RWPE1 (cell line): ENCODE data around the gene MARCHF2.
"Not testable (repeated sequence)": the region's sequence is repeated elsewhere in the genome, so short reads cannot be mapped to it uniquely, and the experiment has no call there.

Experiments
- CTCF ChIA-PET: fragments of 350-600 bp; sonication (Branson Sonifier 250); formaldehyde crosslinking; extraction: SDS; loops from one replicate; lab custom pipeline; 2021; lab: Yijun Ruan, JAX
- POLR2A ChIA-PET: fragments of 400-600 bp; formaldehyde crosslinking; extraction: SDS; loops from one replicate; lab custom pipeline; 2020; ENCODE audit warnings: antibody characterized with exemption; ENCODE audit not compliant: low non-redundant PET; lab: Yijun Ruan, JAX
- DNase-seq: peaks from one replicate; pipeline ENCODE4 v3.0.0; 2012; ENCODE audit warnings: low spot score
- H3K27ac ChIP-seq: fragments of 450-650 bp; 2 replicates; pipeline ENCODE4 v1.5.1; 2017
- CTCF ChIP-seq: fragments of 450-650 bp; conservative IDR thresholded peaks from 2 replicates; pipeline ENCODE4 v1.5.1; 2017; ENCODE audit warnings: low read depth, mild to moderate bottlenecking

MARCHF2 gene

GRCh38 chr19:8421484-8422461 lies 8.7 kb downstream of the MARCHF2 start:
- no peak for TF ChIP-seq CTCF
- ChIA-PET POLR2A (no interaction called here), CTCF (no interaction called here)
- peak overlapping the region; percentile 9; the same call in 1 of the 2 replicates for H3K27ac ChIP-seq
- DNase-seq: no peak

- CTCF ChIA-PET: interaction anchor here (0.7 kb wide), 2 partner anchors 33 to 81 kb away, joined by 3 to 4 read pairs; no protein-coding TSS in a partner anchor
- peak overlapping the region; percentile 82 for H3K27ac ChIP-seq
- no peak for TF ChIP-seq CTCF
- DNase-seq: peak; percentile 82
- POLR2A ChIA-PET: interaction anchor here (0.5 to 1.1 kb wide), 4 partner anchors 11 to 333 kb away, joined by 3 to 4 read pairs (median 3); partner anchors contain the start of gene MARCHF2
Observed at GRCh38 chr19:8423817-8424223, 10.7 kb downstream of the MARCHF2 start.

- H3K27ac ChIP-seq, POLR2A ChIA-PET, DNase-seq: not testable (repeated sequence)
- CTCF ChIA-PET: interaction anchor here (0.6 kb wide), 1 partner anchor 9 kb away, joined by 5 read pairs; no protein-coding TSS in a partner anchor
Observed at GRCh38 chr19:8425331-8425730, 12.2 kb downstream of the MARCHF2 start.

GRCh38 chr19:8426283-8426682 lies 13.2 kb downstream of the MARCHF2 start:
- CTCF ChIA-PET: no interaction called here
- TF ChIP-seq CTCF: no peak
- no peak overlapping the region for H3K27ac ChIP-seq
- DNase-seq: no peak
- POLR2A ChIA-PET: no interaction called here

- TF ChIP-seq CTCF: no peak
- ChIA-PET CTCF (no interaction called here), POLR2A (no interaction called here)
- no peak overlapping the region for H3K27ac ChIP-seq
- no peak for DNase-seq
Observed at GRCh38 chr19:8429044-8429443, 15.9 kb downstream of the MARCHF2 start.

- ChIA-PET POLR2A (no interaction called here), CTCF (interaction anchor here (0.7 kb wide), 1 partner anchor 1660 kb away, joined by 4 read pairs; no protein-coding TSS in a partner anchor)
- H3K27ac ChIP-seq: no peak overlapping the region
- no peak for DNase-seq
- TF ChIP-seq CTCF: no peak
Observed at GRCh38 chr19:8429826-8430225, 16.7 kb downstream of the MARCHF2 start.
